Measurements from ENCODE around the gene CCR9.

Gene CCR9

GRCh38 chr3:45908761-45909160 lies 22.4 kb downstream of the CCR9 start:
- no peak for DNase-seq (ENCODE audit: low read depth)

- no peak for DNase-seq (ENCODE audit: low read depth)
Measured at GRCh38 chr3:45909542-45909941, 23.2 kb downstream of the CCR9 start.

- DNase-seq (ENCODE audit: low read depth) = no peak
Measured at GRCh38 chr3:45910892-45911291, 24.5 kb downstream of the CCR9 start.

- no peak for DNase-seq (ENCODE audit: low read depth)
Measured at GRCh38 chr3:45911511-45912226, 25.3 kb downstream of the CCR9 start.

GRCh38 chr3:45912435-45912834 lies 26.1 kb downstream of the CCR9 start:
- DNase-seq (ENCODE audit: low read depth) = no peak

GRCh38 chr3:45914362-45915058 lies 28.2 kb downstream of the CCR9 start:
- DNase-seq (ENCODE audit: low read depth) = no peak

GRCh38 chr3:45915059-45915439 lies 28.7 kb downstream of the CCR9 start:
- DNase-seq (ENCODE audit: low read depth) = no peak

GRCh38 chr3:45915518-45916231 lies 29.3 kb downstream of the CCR9 start:
- peak; percentile 63 for DNase-seq (ENCODE audit: low read depth)

GRCh38 chr3:45917146-45917898 lies 31.0 kb downstream of the CCR9 start:
- DNase-seq (ENCODE audit: low read depth) = no peak

- DNase-seq (ENCODE audit: low read depth) = no peak
Measured at GRCh38 chr3:45921158-45922038, 35.1 kb downstream of the CCR9 start.

GRCh38 chr3:45922039-45922326 lies 35.6 kb downstream of the CCR9 start:
- no peak for DNase-seq (ENCODE audit: low read depth)

GRCh38 chr3:45922950-45923590 lies 36.7 kb downstream of the CCR9 start:
- no peak for DNase-seq (ENCODE audit: low read depth)

- no peak for DNase-seq (ENCODE audit: low read depth)
Measured at GRCh38 chr3:45923755-45924154, 37.4 kb downstream of the CCR9 start.

- no peak for DNase-seq (ENCODE audit: low read depth)
Measured at GRCh38 chr3:45927881-45928280, 41.5 kb downstream of the CCR9 start.

- peak; percentile 35 for DNase-seq (ENCODE audit: low read depth)
Measured at GRCh38 chr3:45929042-45929679, 42.8 kb downstream of the CCR9 start.

- no peak for DNase-seq (ENCODE audit: low read depth)
Measured at GRCh38 chr3:45931496-45931895, 45.2 kb downstream of the CCR9 start.

GRCh38 chr3:45932112-45932511 lies 45.8 kb downstream of the CCR9 start:
- no peak for DNase-seq (ENCODE audit: low read depth)

GRCh38 chr3:45933591-45933990 lies 47.2 kb downstream of the CCR9 start:
- DNase-seq (ENCODE audit: low read depth) = no peak

- DNase-seq (ENCODE audit: low read depth) = no peak
Measured at GRCh38 chr3:45936261-45936660, 49.9 kb downstream of the CCR9 start.

GRCh38 chr3:45937206-45938042 lies 51.1 kb downstream of the CCR9 start:
- DNase-seq (ENCODE audit: low read depth) = no peak
